ENCODE data around the gene AFAP1L1.

- no peak for TF ChIP-seq RFX1 (IDR thresholded peaks at IDR 0.05)
- TF ChIP-seq POLR2A (IDR thresholded peaks at IDR 0.05; ENCODE audit: insufficient read depth in 1 of 2, low read depth in 2 of 2, low read length in 2 of 2) = no peak
- no peak for TF ChIP-seq HDAC2 (CRISPR knock-in tag; IDR thresholded peaks at IDR 0.05)
- TF ChIP-seq SRSF1 (optimal IDR thresholded peaks at IDR 0.05; ENCODE audit: low read depth, low read length) = no peak
- TF ChIP-seq CBX2 (IDR thresholded peaks at IDR 0.05; ENCODE audit: low read depth, low read length) = no peak
- no peak for TF ChIP-seq CBX2 (CRISPR knock-in tag; IDR thresholded peaks at IDR 0.05; ENCODE audit: low read depth)
- no peak for TF ChIP-seq SMAD3 (CRISPR knock-in tag; IDR thresholded peaks at IDR 0.05)
These were observed 51.6 kb downstream of the AFAP1L1 start for GRCh38 chr5:149323210-149323609.

All from HepG2 (cell line).